Neural cell (in vitro differentiated cells): ENCODE data around the gene PLK4.

Experiments used
- CTCF ChIP-seq: fragments of 450-650 bp; IDR thresholded peaks from 2 replicates; pipeline ENCODE4 v1.5.1; 2014; ENCODE audit warnings: antibody characterized with exemption, mild to moderate bottlenecking, moderate library complexity; ENCODE audit not compliant: poor library complexity, severe bottlenecking
- EP300 ChIP-seq: fragments of 450-650 bp; conservative IDR thresholded peaks from 2 replicates; pipeline ENCODE4 v1.6.1; 2014; ENCODE audit warnings: antibody characterized with exemption, mild to moderate bottlenecking, moderate library complexity; ENCODE audit not compliant: poor library complexity, severe bottlenecking
- EZH2 ChIP-seq: fragments of 200-600, 300-800 bp; shearing (Covaris generic), sonication (generic); IDR thresholded peaks from 2 replicates; pipeline ENCODE4 v1.6.1; 2014; ENCODE audit warnings: antibody characterized with exemption, low read length, borderline replicate concordance, mild to moderate bottlenecking; ENCODE audit not compliant: insufficient read depth, poor library complexity, severe bottlenecking
- POLR2AphosphoS5 ChIP-seq: IDR thresholded peaks from 2 replicates; pipeline ENCODE4 v1.6.1; 2012
- RAD21 ChIP-seq: fragments of 450-650 bp; conservative IDR thresholded peaks from 2 replicates; pipeline ENCODE4 v1.6.1; 2014; ENCODE audit warnings: antibody characterized with exemption, mild to moderate bottlenecking, moderate library complexity
- TAF1 ChIP-seq: IDR thresholded peaks from 2 replicates; pipeline ENCODE4 v1.6.1; 2012; ENCODE audit warnings: low read depth

DNA sequence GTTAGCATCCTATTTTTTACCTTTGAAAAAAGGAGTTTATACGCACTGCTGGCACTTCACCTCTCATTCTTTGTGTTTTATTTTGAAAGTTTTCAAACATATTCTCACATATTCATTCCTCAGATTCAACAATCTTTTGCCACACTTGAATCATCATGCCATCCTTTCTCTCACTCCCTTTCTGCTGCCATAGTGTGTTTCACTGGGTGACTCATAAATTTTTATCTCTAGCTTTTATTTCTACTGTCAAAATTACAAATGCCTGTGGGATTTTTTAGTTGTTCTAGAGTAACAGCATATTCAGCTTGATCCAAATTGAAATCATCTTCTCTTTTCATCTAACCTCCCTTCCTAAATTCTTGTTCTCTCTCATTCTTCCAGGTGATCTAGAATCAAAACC lies 56.3 kb downstream of the PLK4 start:
- TF ChIP-seq CTCF = no peak
- TF ChIP-seq EP300 = no peak
- TF ChIP-seq POLR2AphosphoS5 = no peak
- TF ChIP-seq EZH2 = no peak
- TF ChIP-seq TAF1 = no peak
- no peak for TF ChIP-seq RAD21
